HG02610 (cell line): Measurements from ENCODE around the gene KRTAP2-2.
"Not testable (repeated sequence)": the region's sequence is repeated elsewhere in the genome, so short reads cannot be mapped to it uniquely, and the experiment has no call there.

Source experiments
- ATAC-seq: cut with Tn5 transposase; IDR thresholded peaks from one replicate; pipeline ENCODE4 v1.9.1; 2021; ENCODE audit warnings: mild to moderate bottlenecking, moderate library complexity; ENCODE audit not compliant: unreplicated experiment

The KRTAP2-2 gene, protein sequence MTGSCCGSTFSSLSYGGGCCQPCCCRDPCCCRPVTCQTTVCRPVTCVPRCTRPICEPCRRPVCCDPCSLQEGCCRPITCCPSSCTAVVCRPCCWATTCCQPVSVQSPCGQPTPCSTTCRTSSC

DNA sequence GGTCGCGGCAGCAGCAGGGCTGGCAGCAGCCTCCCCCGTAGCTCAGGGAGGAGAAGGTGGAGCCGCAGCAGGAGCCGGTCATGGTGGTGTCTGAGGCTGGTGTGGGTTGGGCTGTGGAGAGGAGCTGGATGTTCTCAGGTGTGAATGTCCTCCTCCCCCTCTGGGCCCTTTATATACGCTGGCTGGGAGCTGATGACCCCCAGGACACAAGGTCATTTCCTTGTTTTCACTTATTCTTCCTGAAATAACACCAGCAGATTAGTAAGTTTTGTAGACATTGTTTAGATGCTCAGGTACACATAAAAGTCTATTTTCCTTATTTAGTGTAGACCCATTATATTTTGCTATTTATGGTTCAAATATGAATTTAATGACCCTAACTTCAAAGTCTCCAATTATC is at the start of gene KRTAP2-2:
KRTAP2-2 (minus strand) TSS at position 101 of the 400 bp plus-strand sequence; CDS start at position 82, 19 bp downstream.
- ATAC-seq: not testable (repeated sequence)

DNA sequence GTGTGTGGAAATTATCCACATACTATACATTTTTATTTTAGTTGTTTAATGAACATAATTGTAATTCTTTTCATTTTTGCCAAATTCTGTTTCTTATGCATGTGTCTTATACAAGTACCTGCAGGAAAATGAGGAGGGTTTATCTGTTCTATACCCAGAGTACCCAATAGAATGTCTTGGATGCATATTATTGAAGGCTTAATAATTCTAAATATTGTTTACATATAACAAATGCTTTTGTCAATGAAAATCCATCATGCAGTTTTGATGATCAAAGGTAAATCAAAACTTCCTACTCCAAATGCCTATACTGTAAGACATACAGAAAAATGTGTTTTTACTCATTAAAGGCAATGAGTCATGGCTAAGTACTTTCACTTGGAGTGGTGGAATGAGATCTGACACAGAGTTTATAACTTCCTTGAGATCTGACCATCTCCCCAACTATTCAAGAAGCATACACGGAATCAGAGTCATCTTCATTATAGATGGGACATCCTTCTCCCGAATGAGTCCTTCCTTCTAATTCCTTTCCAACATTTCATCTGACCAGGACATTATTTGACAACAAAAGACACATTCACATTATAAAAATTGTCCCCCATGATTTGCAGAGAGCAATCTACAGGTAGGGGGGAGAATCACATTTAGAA is 49.5 kb upstream of the KRTAP2-2 start:
- ATAC-seq: not testable (repeated sequence)

DNA sequence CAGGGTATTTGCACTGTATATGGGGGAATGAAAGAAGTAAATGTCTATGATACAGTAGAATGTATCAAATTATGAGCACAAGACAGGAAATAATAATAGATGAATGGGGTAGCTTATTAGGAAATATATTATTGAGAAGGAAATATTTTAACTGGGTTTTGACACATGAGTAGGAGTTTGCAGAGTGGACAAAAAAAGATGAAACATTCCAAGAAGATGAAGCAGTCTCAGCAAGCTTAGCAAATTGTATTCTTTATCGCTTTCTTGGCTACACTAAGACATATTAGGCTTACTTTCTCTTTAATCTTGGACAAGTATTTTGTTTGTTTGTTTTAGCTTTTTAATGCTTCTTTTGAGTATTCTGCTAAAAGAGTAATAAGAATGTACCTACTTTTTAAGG is 48.9 kb upstream of the KRTAP2-2 start:
- no peak for ATAC-seq

DNA sequence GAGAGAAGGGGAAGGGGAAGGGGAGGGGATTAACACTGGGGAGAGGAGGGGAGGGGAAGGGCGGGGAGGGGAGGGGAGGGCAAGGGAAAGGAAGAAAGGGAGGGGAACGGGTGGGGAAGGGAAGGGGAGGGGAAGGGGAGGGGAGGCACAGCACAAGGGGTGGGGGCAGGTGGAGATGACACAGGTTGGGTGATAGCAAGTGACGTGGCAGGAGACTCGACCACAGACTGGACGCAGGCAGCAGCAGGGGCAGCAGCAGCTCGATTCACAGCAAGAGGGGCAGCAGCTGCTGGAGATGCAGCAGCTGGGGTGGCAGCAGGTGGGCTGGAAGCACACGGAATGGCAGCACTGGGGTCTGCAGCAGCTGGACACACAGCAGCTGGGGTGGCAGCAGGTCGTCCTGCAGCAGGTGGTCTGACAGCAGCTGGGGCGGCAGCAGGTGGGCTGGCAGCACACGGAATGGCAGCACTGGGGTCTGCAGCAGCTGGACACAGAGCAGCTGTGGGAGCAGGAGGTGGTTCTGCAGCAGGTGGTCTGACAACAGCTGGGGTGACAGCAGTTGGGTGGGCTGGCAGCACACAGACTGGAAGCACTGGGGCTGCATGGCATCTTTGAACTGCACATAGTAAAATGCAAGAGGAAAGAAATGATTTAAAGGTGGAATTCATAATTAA is 46.7 kb upstream of the KRTAP2-2 start, which contains the start of gene KRTAP4-16:
KRTAP4-16 (minus strand) TSS at position 624 of the 674 bp plus-strand sequence; CDS start at position 624, 0 bp downstream.
- ATAC-seq: no peak

DNA sequence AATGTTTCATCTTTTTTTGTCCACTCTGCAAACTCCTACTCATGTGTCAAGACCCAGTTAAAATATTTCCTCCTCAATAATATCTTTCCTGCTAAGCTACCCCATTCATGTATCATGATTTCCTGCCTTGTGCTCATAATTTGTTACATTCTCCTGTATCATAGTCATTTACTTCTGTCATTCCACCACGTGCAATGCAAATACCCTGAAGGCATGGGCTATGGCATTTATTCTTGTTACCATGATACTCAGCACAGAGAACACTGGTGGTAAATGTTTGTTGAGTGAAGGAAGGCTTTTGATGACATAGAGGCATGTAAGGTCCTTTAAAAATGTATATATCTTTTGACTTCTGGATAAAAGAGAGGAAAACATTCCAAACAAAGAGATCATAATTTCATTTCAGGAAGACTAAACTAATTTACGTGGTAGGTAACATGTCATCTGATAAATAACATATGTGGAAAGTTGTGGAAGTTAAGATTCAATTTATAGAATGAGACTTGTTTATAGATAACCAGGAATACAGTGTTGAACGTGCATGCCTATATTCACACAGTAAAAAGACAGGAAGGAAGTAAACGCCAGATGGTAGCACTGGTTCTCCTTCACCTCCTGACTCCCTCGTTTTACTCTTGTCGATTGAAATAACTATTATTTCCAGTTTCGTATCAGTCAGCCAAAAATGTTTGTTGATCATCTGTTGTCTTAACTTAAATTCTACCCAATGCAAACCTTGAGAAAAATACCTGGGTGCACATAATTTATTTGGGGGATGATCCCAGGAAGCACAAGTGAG is 44.9 kb upstream of the KRTAP2-2 start:
- ATAC-seq: not testable (repeated sequence)

DNA sequence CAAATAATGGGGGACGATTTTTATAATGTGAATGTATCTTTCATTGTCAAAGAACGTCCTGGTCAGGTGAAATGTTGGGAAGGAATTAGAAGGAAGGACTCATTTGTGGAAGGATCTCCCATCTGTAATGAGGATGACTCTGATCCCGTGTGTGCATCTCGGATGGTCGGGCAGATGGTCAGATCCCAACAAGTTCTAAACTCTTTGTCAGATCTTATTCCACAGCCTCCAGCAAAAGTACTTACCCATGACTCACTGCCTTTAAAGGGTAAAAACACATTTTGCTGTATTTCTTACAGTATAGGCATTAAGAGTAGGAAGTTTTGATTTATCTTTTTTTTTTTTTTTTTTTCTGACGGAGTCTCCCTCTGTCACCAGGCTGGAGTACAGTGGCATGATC is 43.5 kb upstream of the KRTAP2-2 start:
- no peak for ATAC-seq

DNA sequence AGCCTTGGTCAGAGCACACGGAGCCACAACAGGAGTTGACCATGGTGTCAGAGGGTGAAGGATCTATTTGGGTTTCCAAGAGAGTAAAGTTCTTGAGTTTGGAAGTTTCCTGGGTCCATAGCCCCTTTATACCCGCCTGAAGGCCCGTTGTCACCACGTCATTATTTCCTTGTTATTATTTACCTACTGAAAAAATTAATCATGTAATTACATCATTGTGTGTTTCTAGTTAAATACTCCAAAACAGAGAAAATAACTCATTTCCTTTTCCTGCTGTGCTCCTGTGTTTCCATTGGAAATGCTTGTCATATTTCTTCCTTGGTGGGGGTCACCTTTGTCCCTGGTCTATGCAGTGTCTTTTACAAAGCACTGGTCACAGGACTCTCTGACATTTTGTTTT is 43.0 kb upstream of the KRTAP2-2 start, which contains the start of gene KRTAP4-8:
KRTAP4-8 (minus strand) TSS at position 101 of the 400 bp plus-strand sequence; CDS start at position 43, 58 bp downstream.
- ATAC-seq: no peak

DNA sequence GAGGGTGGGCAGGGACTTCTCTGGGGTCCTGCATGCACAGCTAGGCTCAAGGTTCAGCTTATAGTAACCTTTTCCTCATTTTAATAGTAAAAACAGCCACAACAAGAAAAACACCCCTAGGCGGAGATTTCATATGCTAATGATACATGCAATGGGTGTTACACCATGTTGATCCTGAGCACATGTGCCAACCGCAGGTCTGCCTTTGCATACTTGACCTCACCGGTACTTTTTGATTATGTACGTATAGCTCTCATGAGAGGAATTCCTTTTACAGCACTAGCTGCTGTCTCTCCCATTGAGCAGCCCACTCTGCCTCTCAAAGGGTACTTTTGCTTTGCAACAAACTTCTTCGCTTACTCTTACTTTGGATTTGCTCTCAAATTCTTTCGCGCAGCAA is 41.0 kb upstream of the KRTAP2-2 start:
- ATAC-seq: no peak

DNA sequence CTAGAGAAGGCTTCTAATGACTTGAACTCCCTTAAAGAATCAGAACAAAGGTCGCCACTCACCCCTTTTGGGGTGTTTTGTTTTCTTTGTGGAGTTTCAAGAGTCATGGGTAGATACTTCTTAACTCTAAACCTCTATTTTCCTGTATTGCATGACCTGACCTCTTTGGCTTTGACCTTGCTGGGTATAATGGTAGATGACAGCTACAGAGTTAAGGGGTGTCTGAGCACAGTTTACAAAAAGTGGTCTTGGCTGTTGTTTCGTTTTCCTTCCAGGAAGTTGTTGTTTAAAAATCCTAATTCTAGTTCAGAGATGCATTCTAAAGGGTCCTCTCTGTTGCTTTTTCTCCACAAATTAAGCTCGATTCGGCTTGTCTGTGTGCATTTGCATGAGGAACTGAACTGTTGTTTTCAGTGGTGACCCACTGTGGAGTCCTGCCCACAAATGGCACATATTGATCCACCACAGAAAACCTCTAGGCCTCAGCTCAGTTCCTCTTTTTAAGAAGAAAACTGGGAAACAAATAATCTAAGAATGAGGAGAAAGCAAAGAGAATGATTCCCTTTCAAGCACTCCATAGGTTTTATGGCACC is 33.8 kb upstream of the KRTAP2-2 start:
- ATAC-seq: not testable (repeated sequence)

DNA sequence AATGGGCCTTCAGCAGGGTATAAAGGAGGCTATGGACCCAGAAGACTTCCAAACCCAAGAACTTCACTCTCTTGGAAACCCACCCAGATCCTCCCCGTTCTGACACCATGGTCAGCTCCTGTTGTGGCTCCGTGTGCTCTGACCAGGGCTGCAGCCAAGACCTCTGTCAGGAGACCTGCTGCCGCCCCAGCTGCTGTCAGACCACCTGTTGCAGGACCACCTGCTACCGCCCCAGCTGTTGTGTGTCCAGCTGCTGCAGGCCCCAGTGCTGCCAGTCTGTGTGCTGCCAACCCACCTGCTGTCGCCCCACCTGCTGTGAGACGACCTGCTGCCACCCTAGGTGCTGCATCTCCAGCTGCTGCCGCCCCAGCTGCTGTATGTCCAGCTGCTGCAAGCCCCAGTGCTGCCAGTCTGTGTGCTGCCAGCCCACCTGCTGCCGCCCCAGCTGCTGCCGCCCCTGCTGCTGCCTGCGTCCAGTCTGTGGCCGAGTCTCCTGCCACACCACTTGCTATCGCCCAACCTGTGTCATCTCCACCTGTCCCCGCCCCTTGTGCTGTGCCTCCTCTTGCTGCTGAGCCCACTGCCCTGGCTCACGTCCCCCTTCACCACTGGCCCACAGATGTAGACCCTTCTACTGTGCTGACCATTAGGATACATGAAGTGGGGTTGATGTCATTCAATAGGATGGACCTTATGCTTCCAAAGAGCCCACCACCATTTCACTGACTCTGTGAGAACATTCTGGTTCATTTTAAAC is 29.2 kb upstream of the KRTAP2-2 start, which contains the start of gene KRTAP4-7:
KRTAP4-7 (plus strand) TSS at position 51 of the 757 bp plus-strand sequence; CDS start at position 108, 57 bp downstream.
- ATAC-seq: not testable (repeated sequence)

DNA sequence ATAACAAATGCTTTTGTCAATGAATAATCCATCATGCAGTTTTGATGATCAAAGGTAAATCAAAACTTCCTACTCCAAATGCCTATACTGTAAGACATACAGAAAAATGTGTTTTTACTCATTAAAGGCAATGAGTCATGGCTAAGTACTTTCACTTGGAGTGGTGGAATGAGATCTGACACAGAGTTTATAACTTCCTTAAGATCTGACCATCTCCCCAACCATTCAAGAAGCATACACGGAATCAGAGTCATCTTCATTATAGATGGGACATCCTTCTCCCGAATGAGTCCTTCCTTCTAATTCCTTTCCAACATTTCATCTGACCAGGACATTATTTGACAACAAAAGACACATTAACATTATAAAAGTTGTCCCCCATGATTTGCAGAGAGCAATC is 28.4 kb upstream of the KRTAP2-2 start:
- not testable (repeated sequence) for ATAC-seq

DNA sequence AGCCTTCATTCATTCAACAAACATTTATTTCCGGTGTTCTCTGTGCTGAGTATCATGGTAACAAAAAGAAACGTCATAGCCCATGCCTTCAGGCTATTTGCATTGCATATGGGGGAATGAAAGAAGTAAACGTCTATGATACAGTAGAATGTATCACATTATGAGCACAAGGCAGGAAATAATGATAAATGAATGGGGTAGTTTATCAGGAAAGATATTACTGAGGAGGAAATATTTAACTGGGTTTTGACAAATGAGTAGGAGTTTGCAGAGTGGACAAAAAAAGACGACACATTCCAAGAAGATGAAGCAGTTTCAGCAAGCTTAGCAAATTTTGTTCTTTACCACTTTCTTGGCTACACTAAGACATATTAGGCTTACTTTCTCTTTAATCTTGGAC is 27.6 kb upstream of the KRTAP2-2 start:
- ATAC-seq: no peak

DNA sequence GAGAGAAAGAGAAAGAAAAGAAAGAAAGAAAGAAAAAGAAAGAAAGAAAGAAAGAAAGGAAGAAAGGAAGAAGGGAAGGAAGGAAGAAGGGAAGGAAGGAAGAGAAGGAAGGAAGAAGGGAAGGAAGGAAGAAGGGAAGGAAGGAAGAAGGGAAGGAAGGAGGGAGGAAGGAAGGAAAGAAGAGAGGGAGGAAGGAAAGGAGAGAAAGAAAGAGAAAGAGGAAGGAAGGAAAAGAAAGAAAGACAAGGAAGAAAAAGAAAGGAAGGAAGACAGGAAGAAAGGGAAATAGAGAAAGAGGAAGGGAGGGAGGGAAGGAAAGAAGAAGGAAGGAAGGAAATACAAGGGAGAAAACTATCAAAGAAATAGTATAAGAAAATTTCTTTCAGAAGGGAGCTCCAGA is 21.8 kb upstream of the KRTAP2-2 start:
- ATAC-seq: no peak

DNA sequence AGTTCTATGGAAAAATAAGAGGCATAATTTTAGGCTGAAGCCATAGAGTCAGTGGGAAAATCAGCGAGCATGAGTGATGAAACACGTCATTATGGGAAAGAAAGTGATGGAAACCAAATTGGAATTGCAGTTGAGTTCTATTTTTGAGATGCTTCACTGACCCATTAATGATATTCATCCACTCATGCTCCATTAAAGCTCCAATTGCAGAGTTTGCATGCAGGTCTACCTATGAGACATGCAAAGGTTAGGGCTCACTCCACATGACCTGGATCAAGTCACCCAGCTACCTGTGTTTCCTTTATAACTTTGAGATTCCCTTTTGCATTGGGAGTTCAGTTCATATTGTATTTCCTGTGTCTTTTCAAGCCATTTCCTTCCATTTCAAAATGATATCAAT is 18.6 kb upstream of the KRTAP2-2 start:
- ATAC-seq: no peak

DNA sequence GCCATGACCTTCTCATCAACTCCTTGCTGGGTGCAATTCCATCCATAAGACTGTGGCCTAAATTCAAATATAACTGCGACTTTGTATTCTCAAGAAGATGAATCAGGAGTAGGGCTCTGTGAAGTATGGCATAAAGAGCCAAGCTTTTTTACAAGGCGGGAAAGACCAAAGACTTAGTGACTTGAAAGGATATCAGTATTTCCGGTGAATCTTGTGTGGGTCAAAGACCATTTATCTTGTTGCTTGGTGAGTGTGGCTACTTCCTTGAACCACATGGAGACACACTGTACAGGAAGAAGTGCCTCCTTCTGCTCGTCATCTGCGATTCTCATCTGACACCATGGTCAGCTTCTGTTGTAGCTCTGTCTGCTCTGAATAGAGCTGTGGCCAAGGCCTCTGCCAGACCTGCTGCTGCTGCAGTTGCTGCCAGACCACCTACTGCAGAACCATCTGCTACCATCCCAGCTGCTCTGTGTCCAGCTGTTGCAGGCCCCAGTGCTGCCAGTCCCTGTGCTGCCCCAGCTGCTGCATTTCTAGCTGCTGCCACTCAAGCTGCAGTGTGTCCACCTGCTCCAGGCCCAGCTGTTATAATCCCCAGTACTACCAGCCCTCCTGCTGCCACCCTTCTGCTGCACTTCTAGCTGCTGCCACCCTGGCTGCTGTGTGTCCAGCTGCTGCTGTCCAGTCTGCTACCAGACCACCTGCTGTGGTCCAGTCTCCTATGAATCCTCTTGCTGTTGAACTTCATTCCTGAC is 16.8 kb upstream of the KRTAP2-2 start:
- no peak for ATAC-seq

DNA sequence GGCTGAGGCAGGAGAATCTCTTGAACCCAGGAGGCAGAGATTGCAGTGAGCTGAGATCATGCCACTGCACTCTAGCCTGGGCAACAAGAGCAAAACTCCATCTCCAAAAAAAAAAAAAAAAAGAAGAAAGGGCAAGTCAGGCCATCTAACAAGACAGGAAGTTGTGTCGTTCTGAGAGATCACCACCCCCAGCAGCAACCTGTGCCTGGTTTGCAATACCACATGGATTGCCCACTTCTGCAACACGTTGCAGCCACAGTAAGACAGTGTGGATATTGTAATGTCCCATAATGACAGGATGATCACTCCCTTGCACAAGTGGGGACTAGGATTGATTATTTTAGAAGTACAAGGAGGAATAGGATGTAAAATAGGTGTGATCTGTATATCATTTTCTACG is 14.0 kb upstream of the KRTAP2-2 start:
- no peak for ATAC-seq

DNA sequence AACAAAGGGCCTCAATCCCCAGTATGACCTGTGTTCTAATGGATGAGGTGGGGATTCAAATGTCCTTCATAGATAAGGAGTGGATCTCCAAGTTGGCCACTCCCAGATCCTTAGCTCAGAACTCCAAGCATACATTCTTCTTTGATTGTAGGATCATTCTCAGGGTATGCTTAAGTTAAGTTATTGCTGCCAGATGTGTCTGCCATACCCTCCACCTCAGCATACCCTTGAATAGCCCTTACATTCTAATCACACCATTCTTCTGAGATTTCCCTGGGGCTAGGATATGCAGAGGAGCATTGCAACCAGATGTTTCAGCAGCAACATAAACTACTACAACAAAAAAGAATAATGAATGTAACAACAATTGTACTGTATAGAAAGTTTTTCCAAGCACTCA is 12.3 kb upstream of the KRTAP2-2 start:
- ATAC-seq: no peak

DNA sequence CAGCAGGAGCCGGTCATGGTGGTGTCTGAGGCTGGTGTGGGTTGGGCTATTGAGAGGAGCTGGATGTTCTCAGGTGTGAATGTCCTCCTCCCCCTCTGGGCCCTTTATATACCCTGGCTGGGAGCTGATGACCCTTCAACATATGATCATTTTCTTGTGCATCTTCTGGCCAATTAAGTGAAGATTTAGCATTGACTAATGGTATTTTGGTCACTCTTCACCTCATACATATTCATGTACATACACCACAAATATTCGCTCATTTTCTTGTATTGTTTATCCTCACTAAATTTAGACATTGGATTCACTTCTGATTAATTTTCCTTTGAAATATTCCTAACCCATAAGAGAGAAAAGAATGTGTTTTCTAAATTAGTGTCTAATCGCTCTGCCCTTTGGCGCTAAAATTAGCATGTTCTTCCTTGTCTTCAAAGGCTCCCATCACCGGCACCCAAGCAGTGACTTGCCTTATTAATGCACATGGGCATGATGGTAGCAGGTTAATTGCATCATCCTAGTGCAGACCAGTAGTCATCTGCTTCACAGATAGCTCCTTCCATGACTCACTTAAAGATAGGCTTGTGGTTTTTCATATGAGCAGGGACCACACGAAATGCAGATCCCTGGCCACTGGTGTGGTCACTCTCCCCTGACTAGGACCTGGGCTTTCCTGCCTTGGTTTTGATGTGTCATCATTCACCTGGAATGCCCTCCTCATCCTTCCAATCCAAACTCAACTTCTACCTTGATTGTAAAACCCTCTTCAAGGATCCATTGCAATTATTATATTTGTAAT is 11.0 kb upstream of the KRTAP2-2 start, which contains the start of gene KRTAP2-4:
KRTAP2-4 (minus strand) TSS at position 51 of the 796 bp plus-strand sequence; CDS start at position 17, 34 bp downstream.
- no peak for ATAC-seq
